Liver (tissue), 9 donors: ENCODE results near the gene KIAA1217. TPM values are rescaled to one million over a fixed set of nuclear protein-coding genes. Genes with fewer than 3 reads are reported as not detected.

ENCODE experiments used
- DNase-seq: peaks from one replicate; pipeline ENCODE4 v3.0.0-alpha.2; 2017; ENCODE audit warnings: low spot score
- H3K27ac ChIP-seq, 2 donors: one replicate each; pipeline ENCODE4 v1.7.0; 2013; ENCODE audit warnings: inconsistent platforms in 2 of 2, low read length in 2 of 2, control low read depth in 1 of 2, low read depth in 1 of 2, mild to moderate bottlenecking in 1 of 2
- H3K27me3 ChIP-seq, 4 donors: one replicate each; pipeline versions ENCODE4 v1.6.1 to v1.7.0; 2013; ENCODE audit warnings: low read length in 3 of 4, inconsistent platforms in 1 of 4, mild to moderate bottlenecking in 1 of 4, moderate library complexity in 1 of 4; ENCODE audit not compliant: control insufficient read depth in 4 of 4, insufficient read depth in 4 of 4
- H3K36me3 ChIP-seq, 4 donors: one replicate each; pipeline versions ENCODE4 v1.6.1 to v1.7.0; 2013; ENCODE audit warnings: low read length in 3 of 4, mild to moderate bottlenecking in 3 of 4, low read depth in 1 of 4, moderate library complexity in 1 of 4; ENCODE audit not compliant: control insufficient read depth in 4 of 4, insufficient read depth in 3 of 4
- H3K4me1 ChIP-seq, 4 donors: one replicate each; pipeline versions ENCODE4 v1.6.1 to v1.7.0; 2013; ENCODE audit warnings: low read length in 3 of 4, mild to moderate bottlenecking in 3 of 4, moderate library complexity in 1 of 4; ENCODE audit not compliant: control insufficient read depth in 4 of 4, insufficient read depth in 4 of 4
- H3K4me3 ChIP-seq, 3 donors: one replicate each; pipeline versions ENCODE4 v1.6.1 to v1.7.0; 2013; ENCODE audit warnings: low read length in 3 of 3, control low read depth in 1 of 3, low read depth in 1 of 3, mild to moderate bottlenecking in 1 of 3
- H3K9ac ChIP-seq, 2 donors: one replicate each; pipeline ENCODE4 v1.7.0; 2013; ENCODE audit warnings: low read length in 2 of 2, mild to moderate bottlenecking in 2 of 2, moderate library complexity in 2 of 2, control low read depth in 1 of 2, low read depth in 1 of 2
- H3K9me3 ChIP-seq, 4 donors: one replicate each; pipeline versions ENCODE4 v1.6.1 to v1.7.0; 2013; ENCODE audit warnings: low read length in 3 of 4; ENCODE audit not compliant: control insufficient read depth in 4 of 4
- CTCF ChIP-seq: fragments of 150-350 bp; IDR thresholded peaks from 2 replicates; pipeline ENCODE4 v1.5.1; 2017; ENCODE audit warnings: improper control_type of control experiment, low read depth, low read length; ENCODE audit not compliant: missing input control
- EGR1 ChIP-seq, 2 donors: IDR thresholded peaks; 2 replicates each; pipeline ENCODE4 v1.6.1; 2016 to 2018; ENCODE audit warnings: antibody characterized with exemption in 2 of 2, low read depth in 2 of 2
- FOXA1 ChIP-seq: IDR thresholded peaks from 2 replicates; pipeline ENCODE4 v1.6.1; 2016; ENCODE audit warnings: antibody characterized with exemption
- FOXA2 ChIP-seq: IDR thresholded peaks from 2 replicates; pipeline ENCODE4 v1.6.1; 2016; ENCODE audit warnings: antibody characterized with exemption
- GABPA ChIP-seq, 2 donors: IDR thresholded peaks in 1 of 2; conservative IDR thresholded peaks in 1 of 2; 2 replicates each; pipeline ENCODE4 v1.6.1; 2016; ENCODE audit warnings: antibody characterized with exemption in 2 of 2, mild to moderate bottlenecking in 1 of 2, moderate library complexity in 1 of 2
- HNF4A ChIP-seq, 2 donors: conservative IDR thresholded peaks; 2 replicates each; pipeline ENCODE4 v1.6.1; 2016; ENCODE audit warnings: antibody characterized with exemption in 2 of 2, mild to moderate bottlenecking in 2 of 2
- HNF4G ChIP-seq: IDR thresholded peaks from 2 replicates; pipeline ENCODE4 v1.6.1; 2016; ENCODE audit warnings: antibody characterized with exemption
- JUND ChIP-seq, 2 donors: IDR thresholded peaks; 2 replicates each; pipeline ENCODE4 v1.6.1; 2016; ENCODE audit warnings: antibody characterized with exemption in 2 of 2
- MAX ChIP-seq: IDR thresholded peaks from 2 replicates; pipeline ENCODE4 v1.6.1; 2016; ENCODE audit warnings: antibody characterized with exemption
- NR2F2 ChIP-seq: IDR thresholded peaks from 2 replicates; pipeline ENCODE4 v1.6.1; 2016; ENCODE audit warnings: antibody characterized with exemption
- RAD21 ChIP-seq, 2 donors: IDR thresholded peaks; 2 replicates each; pipeline ENCODE4 v1.6.1; 2016; ENCODE audit warnings: antibody characterized with exemption in 2 of 2, mild to moderate bottlenecking in 2 of 2
- REST ChIP-seq: IDR thresholded peaks from 2 replicates; pipeline ENCODE4 v1.6.1; 2016; ENCODE audit warnings: antibody characterized with exemption, mild to moderate bottlenecking
- RXRA ChIP-seq, 2 donors: IDR thresholded peaks; 2 replicates each; pipeline ENCODE4 v1.6.1; 2017 to 2018; ENCODE audit warnings: antibody characterized with exemption in 2 of 2, mild to moderate bottlenecking in 1 of 2
- SP1 ChIP-seq: IDR thresholded peaks from 2 replicates; pipeline ENCODE4 v1.6.1; 2018; ENCODE audit warnings: antibody characterized with exemption, mild to moderate bottlenecking
- TAF1 ChIP-seq: conservative IDR thresholded peaks from 2 replicates; pipeline ENCODE4 v1.6.1; 2016; ENCODE audit warnings: antibody characterized with exemption, mild to moderate bottlenecking
- ZBTB33 ChIP-seq: IDR thresholded peaks from 2 replicates; pipeline ENCODE4 v1.6.1; 2016; ENCODE audit warnings: antibody characterized with exemption
- WGBS: extraction: QIAGEN DNeasy Blood & Tissue Kit; methylation state at CpG from one replicate; pipeline ENCODE4 v1.1.7; 2013; 5-methylcytosine and 5-hydroxymethylcytosine counted together
- polyA plus RNA-seq, 2 donors: library from polyadenylated mRNA; stranded (reverse) in 1 of 2; unstranded in 1 of 2; fragments of 200-250 nt in 1 of 2; fragments of >200 nt in 1 of 2; fragmentation: Nextera tagmentation in 1 of 2; extraction: Ambion mirVana in 1 of 2; gene quantifications; one replicate each; pipeline versions ENCODE4 v1.2.1 to v1.2.3, GENCODE V29; 2013 to 2015
- total RNA-seq, 2 donors: library from RNA; depleted of rRNA; stranded (reverse); fragments of >200 nt; gene quantifications; one replicate each; pipeline ENCODE4 v1.2.3, GENCODE V29; 2014
- donor health status: healthy.
- donor health status: healthy.
- donor health status: healthy.
- donor health status: healthy.
- donor health status: healthy.

Gene KIAA1217
- total and polyA plus RNA-seq, 4 donors: 4.5 to 12.8 (median 6.8) TPM

GRCh38 chr10:24397662-24398061 is 188.7 kb downstream of the KIAA1217 start:
- Histone ChIP-seq H3K4me3 (no peak overlapping the region), H3K36me3 (no peaks in the 10 kb centered on the region), H3K9me3 (no peaks in the 10 kb centered on the region), H3K27ac (no peak overlapping the region), H3K27me3 (no peaks in the 10 kb centered on the region), H3K9ac (no peak overlapping the region), H3K4me1 (no peaks in the 10 kb centered on the region)
- DNase-seq: no peak
- TF ChIP-seq MAX (no peak), ZBTB33 (no peak), JUND (IDR thresholded peaks at IDR 0.05) (no peak), REST (no peak), EGR1 (IDR thresholded peaks at IDR 0.05; ENCODE audit: low read depth in 2 of 2) (no peak), GABPA (IDR thresholded peaks at IDR 0.05 in 1 of 2, conservative IDR thresholded peaks at IDR 0.05 in 1 of 2) (no peak), TAF1 (no peak), RAD21 (IDR thresholded peaks at IDR 0.05) (no peak), NR2F2 (no peak), FOXA1 (no peak), HNF4A (conservative IDR thresholded peaks at IDR 0.05) (no peak), SP1 (no peak), RXRA (IDR thresholded peaks at IDR 0.05) (no peak), HNF4G (no peak)
- 93% methylated on average over 2 of the region's 2 CpGs for WGBS

- 89% methylated on average over 3 of the region's 3 CpGs for WGBS
- H3K4me1 ChIP-seq: no peaks in the 10 kb centered on the region
- TF ChIP-seq CTCF (no peak), FOXA1 (no peak), FOXA2 (no peak), REST (no peak), GABPA (IDR thresholded peaks at IDR 0.05 in 1 of 2, conservative IDR thresholded peaks at IDR 0.05 in 1 of 2) (no peak), EGR1 (IDR thresholded peaks at IDR 0.05; ENCODE audit: low read depth in 2 of 2) (no peak), JUND (IDR thresholded peaks at IDR 0.05) (no peak), MAX (no peak), RAD21 (IDR thresholded peaks at IDR 0.05) (no peak), HNF4G (no peak), SP1 (no peak)
- no peak overlapping the region for H3K9ac ChIP-seq
- no peaks in the 10 kb centered on the region for H3K36me3 ChIP-seq
- no peak for DNase-seq
- no peak overlapping the region for H3K27ac ChIP-seq
- no peaks in the 10 kb centered on the region for H3K27me3 ChIP-seq
- H3K4me3 ChIP-seq: no peak overlapping the region
- no peaks in the 10 kb centered on the region for H3K9me3 ChIP-seq
Measured at GRCh38 chr10:24404567-24404966, 195.6 kb downstream of the KIAA1217 start.
